DOHH2 (cell line): ENCODE measurements around the gene CEP70.
"Not testable (repeated sequence)": the region's sequence is repeated elsewhere in the genome, so short reads cannot be mapped to it uniquely, and the experiment has no call there.

Experiments
- EZH2phosphoT487 ChIP-seq: fragments of 200-600 bp; sonication (generic); IDR thresholded peaks from 2 replicates; pipeline ENCODE4 v1.6.1; 2017; ENCODE audit warnings: borderline replicate concordance, mild to moderate bottlenecking, antibody characterized with exemption, low read length, moderate library complexity, mixed read lengths
- TF ChIP-seq, protein P1 (sequence below): fragments of 200-600 bp; sonication (generic); IDR thresholded peaks from one replicate; pipeline ENCODE4 v1.5.1; 2014; ENCODE audit warnings: antibody characterized with exemption, mild to moderate bottlenecking, low read depth, low read length; ENCODE audit not compliant: poor library complexity, severe bottlenecking

DNA sequence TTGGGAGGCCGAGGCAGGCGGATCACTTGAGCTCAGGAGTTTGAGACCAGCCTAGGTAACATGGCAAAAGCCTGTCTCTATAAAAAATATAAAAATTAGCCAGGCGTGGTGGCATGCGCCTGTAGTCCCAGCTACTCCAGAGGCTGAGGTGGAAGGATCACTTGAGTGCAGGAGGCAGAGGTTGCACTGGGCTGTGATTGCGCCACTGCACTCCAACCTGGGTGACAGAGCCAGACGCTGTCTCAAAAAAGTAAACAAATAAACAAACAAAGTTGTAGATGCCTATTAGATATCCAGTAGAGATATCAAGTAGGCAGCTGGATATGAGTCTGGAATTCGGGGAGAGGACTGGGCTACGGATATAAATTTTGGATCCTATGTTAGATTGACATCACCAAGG is 24.4 kb downstream of the CEP70 start:
- TF ChIP-seq, protein P1, sequence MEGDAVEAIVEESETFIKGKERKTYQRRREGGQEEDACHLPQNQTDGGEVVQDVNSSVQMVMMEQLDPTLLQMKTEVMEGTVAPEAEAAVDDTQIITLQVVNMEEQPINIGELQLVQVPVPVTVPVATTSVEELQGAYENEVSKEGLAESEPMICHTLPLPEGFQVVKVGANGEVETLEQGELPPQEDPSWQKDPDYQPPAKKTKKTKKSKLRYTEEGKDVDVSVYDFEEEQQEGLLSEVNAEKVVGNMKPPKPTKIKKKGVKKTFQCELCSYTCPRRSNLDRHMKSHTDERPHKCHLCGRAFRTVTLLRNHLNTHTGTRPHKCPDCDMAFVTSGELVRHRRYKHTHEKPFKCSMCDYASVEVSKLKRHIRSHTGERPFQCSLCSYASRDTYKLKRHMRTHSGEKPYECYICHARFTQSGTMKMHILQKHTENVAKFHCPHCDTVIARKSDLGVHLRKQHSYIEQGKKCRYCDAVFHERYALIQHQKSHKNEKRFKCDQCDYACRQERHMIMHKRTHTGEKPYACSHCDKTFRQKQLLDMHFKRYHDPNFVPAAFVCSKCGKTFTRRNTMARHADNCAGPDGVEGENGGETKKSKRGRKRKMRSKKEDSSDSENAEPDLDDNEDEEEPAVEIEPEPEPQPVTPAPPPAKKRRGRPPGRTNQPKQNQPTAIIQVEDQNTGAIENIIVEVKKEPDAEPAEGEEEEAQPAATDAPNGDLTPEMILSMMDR: not testable (repeated sequence)
- TF ChIP-seq EZH2phosphoT487: not testable (repeated sequence)
